GM19099 (cell line): Measurements from ENCODE around the gene NRIP3.

Experiments used
- POLR2A ChIP-seq: IDR thresholded peaks from 3 replicates; pipeline ENCODE4 v1.6.1; 2011; ENCODE audit warnings: low read depth; ENCODE audit not compliant: insufficient read length; ENCODE audit errors: extremely low read depth

The NRIP3 gene

DNA sequence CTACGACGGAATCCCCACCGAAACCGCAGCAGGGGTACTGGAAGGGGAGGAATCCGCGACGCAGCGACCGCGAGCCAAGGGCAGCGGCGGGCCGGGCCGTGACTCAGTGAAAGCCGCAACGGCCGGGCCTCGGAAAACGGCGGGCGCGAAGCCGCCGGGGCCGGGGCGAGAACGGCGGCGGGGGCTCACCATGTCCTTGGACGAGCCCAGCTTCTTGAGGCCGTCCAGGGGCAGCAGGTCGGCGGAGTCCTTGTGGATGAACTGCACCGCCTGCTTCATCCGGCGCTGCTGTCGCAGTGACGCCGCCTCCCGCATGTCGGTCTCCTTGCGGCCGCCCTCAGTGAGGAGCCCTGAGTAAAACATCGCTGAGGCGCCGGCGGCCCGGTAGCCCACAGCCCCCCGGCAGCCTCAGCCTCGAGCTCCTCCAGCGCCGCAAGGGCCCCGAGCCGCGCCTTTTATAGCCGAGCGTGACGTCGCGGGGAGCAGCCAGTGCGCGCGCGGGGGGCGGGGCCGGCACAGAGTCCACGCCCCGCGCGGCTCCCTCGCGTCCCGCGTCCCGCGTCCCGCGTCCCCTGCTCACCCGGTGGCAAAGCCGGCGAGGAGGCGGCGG is at the start of gene NRIP3:
NRIP3 (minus strand) TSS at position 429 of the 610 bp plus-strand sequence; CDS start at position 363, 66 bp downstream.
- no peak for TF ChIP-seq POLR2A

DNA sequence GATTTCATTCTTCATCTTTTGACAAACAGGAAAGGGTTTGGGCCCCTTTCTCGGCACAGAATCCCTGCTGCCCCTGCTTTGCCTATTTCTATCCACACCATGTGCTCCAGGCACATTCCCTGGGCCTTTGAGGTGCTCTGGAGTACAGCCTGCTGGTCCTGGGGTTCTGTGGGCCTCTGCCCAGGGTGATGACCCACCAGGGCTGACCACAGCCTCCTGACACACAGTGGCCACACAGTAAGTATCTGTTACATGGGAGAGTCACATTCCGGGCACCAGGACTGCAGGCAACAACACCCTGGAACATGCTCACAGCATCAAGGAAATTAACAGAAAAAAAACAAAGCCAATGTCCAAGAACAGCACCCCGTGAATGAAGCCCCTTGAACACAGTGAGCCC is 48.5 kb upstream of the NRIP3 start:
- TF ChIP-seq POLR2A: no peak

- no peak for TF ChIP-seq POLR2A
These were observed 46.2 kb upstream of the NRIP3 start for GRCh38 chr11:9049959-9050358.

DNA sequence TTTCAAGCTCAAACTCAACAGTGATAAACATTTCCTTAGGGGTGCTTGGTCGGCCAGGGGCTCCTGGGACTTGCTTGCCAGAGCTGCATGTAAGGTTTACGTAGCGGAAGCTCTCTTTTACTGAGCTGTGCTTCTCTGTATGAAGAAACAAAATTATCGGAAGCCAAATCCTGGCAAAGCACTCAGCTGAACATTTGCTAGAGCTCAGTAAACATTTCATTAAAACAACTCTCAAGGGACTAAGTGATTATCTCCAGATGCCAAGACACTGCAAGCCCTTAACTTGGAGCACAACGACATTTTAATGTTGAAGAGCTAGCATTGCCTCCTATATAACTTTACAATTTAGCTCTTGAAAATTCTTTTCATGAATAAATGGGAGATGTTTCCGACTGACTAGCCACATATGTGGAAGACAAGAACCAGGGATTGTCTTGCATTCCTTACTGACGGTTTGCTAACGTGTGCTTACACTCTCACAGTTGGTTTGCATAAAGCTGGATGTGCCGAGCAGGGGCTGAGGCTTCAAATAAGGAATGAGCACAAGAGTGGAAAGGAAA is 44.2 kb upstream of the NRIP3 start:
- TF ChIP-seq POLR2A: no peak

DNA sequence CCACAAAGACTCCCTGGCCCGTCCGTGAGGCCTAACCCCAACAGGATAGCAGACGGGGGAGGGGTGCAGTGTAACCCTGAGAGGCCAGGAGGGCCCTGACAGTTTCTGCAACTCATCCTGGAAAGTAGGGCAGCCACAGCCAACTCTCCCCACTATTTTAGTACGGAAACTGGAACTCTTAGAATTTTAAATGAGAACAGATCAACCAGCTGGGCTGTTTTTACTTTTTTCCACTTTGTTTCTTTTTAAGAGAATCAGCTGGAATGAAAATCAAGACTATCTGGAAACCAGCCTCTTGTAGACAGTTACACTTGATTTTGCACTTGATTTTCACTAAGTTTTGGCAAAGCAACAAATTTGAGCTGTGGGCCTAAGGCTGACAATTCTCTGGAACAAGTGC is 42.7 kb upstream of the NRIP3 start:
- TF ChIP-seq POLR2A: no peak

- TF ChIP-seq POLR2A: no peak
These were observed 38.7 kb upstream of the NRIP3 start for GRCh38 chr11:9042488-9042887.

- TF ChIP-seq POLR2A: no peak
These were observed 37.9 kb upstream of the NRIP3 start for GRCh38 chr11:9041747-9042146.

DNA sequence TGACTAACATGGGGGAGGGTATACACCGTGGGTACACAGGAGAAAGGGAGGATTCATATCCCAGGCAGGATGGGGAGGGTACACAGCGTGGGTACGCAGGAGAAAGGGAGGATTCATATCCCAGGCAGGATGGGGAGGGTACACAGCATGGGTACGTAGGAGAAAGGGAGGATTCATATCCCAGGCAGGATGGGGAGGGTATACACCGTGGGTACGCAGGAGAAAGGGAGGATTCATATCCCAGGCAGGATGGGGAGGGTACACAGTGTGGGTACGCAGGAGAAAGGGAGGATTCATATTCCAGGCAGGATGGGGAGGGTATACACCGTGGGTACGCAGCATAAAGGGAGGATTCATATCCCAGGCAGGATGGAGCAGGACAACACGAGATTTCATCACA is 36.6 kb upstream of the NRIP3 start:
- no peak for TF ChIP-seq POLR2A

DNA sequence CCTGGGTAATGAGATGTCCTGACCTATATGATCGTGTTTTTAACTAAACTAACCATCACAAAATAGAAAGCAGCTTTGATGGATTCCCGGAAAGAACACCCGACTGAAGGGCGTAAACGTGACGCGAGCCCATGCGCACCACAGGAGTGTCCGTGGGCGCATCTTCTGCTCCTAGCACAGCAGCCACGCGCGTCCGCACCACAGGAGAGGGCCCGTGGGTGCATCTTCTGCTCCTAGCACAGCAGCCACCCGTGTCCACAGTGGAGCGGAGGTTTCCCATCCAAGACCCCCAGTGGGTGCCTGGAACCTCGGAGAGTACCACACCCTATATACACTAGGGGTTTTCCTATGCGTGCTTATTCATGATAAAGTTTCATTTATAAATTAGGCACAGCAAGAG is 36.1 kb upstream of the NRIP3 start:
- TF ChIP-seq POLR2A: no peak

DNA sequence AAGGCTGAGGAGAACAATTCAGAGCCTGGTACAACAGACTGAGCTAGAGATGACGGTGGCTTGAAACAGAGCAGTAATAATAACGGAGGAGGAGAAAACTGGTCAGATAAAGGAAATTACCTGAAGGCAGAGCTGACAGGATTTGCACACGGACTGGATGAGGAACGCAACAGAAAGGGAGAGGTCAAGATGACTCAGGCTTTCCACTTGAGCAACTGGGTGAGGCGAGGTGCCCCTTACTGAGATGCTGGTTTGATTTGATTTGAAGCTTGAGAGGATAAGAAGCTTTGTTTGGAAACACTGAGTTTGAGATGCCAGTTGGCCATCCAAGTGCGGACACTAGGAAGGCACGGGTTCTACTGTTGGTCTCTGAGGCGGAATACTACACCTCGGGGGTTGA is 35.4 kb upstream of the NRIP3 start:
- no peak for TF ChIP-seq POLR2A

- TF ChIP-seq POLR2A: no peak
These were observed 34.7 kb upstream of the NRIP3 start for GRCh38 chr11:9038541-9038940.

DNA sequence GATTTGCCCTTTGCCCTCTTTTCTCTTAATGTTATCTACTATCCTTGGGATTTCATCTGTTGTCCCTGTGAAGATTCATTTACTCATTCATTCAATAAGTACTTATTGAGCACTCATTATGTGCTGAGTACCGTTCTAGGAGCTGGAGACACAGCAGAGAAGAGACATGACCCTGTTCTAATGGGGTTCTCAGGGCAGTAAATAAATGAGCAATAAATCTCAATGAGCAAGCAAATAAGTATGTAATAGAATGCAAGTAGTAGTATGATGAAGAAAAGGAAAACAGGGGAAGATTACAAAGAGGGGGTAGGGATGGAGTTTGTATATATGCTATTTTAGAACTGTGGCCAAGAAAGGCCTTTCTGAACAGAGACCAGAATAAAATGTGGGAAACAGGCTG is 34.2 kb upstream of the NRIP3 start:
- TF ChIP-seq POLR2A: no peak

GRCh38 chr11:9037046-9037780 is 33.4 kb upstream of the NRIP3 start:
- no peak for TF ChIP-seq POLR2A

DNA sequence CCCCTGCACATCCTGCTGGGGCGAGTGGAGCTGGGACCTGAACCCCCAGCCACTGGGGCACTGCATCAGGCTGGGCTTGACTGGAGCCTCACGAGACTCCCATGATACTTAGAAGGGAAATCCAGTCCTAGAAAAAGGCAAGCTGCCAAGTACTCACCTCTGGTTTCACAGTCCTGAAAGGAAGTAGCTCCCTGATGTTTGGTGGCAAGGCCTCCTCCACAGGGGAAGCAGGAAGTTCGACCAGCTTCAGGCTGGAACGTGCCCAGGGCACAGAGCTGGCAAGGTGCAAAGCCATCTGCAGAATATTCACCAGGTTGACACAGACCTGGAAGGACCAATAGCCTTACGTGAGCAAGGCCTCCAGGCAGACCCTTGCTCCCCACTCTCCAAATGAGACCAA is 26.8 kb upstream of the NRIP3 start:
- no peak for TF ChIP-seq POLR2A

GRCh38 chr11:9029422-9029821 is 25.6 kb upstream of the NRIP3 start:
- no peak for TF ChIP-seq POLR2A

DNA sequence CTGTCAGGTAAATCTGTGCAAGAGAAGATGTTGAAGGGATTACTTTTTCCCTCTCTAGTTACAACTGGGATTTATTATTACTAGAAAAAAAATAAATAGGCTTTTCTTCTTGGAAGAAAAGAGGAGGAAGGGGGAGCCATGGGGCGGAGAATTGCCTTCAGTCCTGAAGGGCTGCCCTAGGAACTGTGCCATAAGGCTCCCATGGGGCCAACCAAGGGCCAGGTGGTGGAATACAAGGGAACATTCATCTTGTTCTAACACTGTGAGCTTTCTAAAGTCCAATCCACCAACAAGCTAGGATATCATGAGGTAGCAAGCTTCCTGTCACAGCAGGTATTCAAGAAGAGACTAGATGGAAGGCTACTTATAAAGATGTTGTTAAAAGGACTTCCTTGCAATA is 24.8 kb upstream of the NRIP3 start:
- TF ChIP-seq POLR2A: no peak
